HepG2 (cell line): ENCODE measurements around the gene FFAR2. TPM values are rescaled to one million over a fixed set of nuclear protein-coding genes. Genes with fewer than 3 reads are reported as not detected.

Experiments used
- ARNTL ChIP-seq: sonication (generic); formaldehyde crosslinking; IDR thresholded peaks from 2 replicates; pipeline ENCODE4 v1.4.0; 2020; ENCODE audit warnings: mild to moderate bottlenecking, missing genetic modification reagents
- ATF1 ChIP-seq: IDR thresholded peaks from 2 replicates; pipeline ENCODE4 v1.6.1; 2016; ENCODE audit warnings: mild to moderate bottlenecking, control low read depth
- CERS6 ChIP-seq: sonication (generic); formaldehyde crosslinking; IDR thresholded peaks from 2 replicates; pipeline ENCODE4 v1.5.0; 2020; ENCODE audit warnings: missing genetic modification reagents
- ELF4 ChIP-seq: sonication (generic); formaldehyde crosslinking; IDR thresholded peaks from 2 replicates; pipeline ENCODE4 v1.5.0; 2020; ENCODE audit warnings: missing genetic modification reagents, mild to moderate bottlenecking, moderate library complexity, borderline replicate concordance
- GPN1 ChIP-seq: sonication (generic); formaldehyde crosslinking; IDR thresholded peaks from 2 replicates; pipeline ENCODE4 v1.5.1; 2020; ENCODE audit warnings: missing genetic modification reagents, borderline replicate concordance
- HHEX ChIP-seq: IDR thresholded peaks from 2 replicates; pipeline ENCODE4 v1.6.1; 2016; ENCODE audit warnings: control low read depth
- HOXA5 ChIP-seq: sonication (generic); formaldehyde crosslinking; IDR thresholded peaks from 2 replicates; pipeline ENCODE4 v1.4.0; 2020; ENCODE audit warnings: missing genetic modification reagents
- JUN ChIP-seq: sonication (generic); formaldehyde crosslinking; IDR thresholded peaks from 2 replicates; pipeline ENCODE4 v1.4.0; 2020; ENCODE audit warnings: mild to moderate bottlenecking, missing genetic modification reagents
- KLF6 ChIP-seq: IDR thresholded peaks from 2 replicates; pipeline ENCODE4 v1.8.0; 2016; ENCODE audit warnings: missing biosample characterization, missing genetic modification reagents
- MAFK ChIP-seq, 2 experiments: IDR thresholded peaks in 1 of 2; conservative IDR thresholded peaks in 1 of 2; 2 replicates each; pipeline ENCODE4 v1.6.1; 2011; ENCODE audit warnings: improper control_type of control experiment in 2 of 2, low read length in 2 of 2
- NFE2L2 ChIP-seq: fragments of 150-350 bp; IDR thresholded peaks from 2 replicates; pipeline ENCODE4 v1.6.1; 2014; ENCODE audit warnings: low read length
- NR2F1 ChIP-seq, 2 experiments: fragments of 450-650 bp in 1 of 2; formaldehyde crosslinking in 1 of 2; IDR thresholded peaks; 2 replicates each; pipeline versions ENCODE4 v1.5.0 to v1.6.1; 2016 to 2020; ENCODE audit warnings: mild to moderate bottlenecking in 1 of 2, missing compliant biosample characterization in 1 of 2, missing genetic modification reagents in 1 of 2, moderate library complexity in 1 of 2
- PLRG1 ChIP-seq: fragments of 450-650 bp; conservative IDR thresholded peaks from 2 replicates; pipeline ENCODE4 v1.6.1; 2016
- RBM39 ChIP-seq: fragments of 200-400 bp; formaldehyde crosslinking; IDR thresholded peaks from one replicate; pipeline ENCODE4 v1.6.1; 2018; ENCODE audit warnings: antibody characterized with exemption, mild to moderate bottlenecking, low read depth, low read length; ENCODE audit not compliant: poor library complexity, severe bottlenecking
- RORA ChIP-seq: sonication (generic); formaldehyde crosslinking; IDR thresholded peaks from 2 replicates; pipeline ENCODE4 v1.5.0; 2020; ENCODE audit warnings: mild to moderate bottlenecking, missing genetic modification reagents, moderate library complexity
- SRF ChIP-seq: IDR thresholded peaks from 2 replicates; pipeline ENCODE4 v1.6.1; 2011; ENCODE audit warnings: mild to moderate bottlenecking, low read depth, low read length, moderate library complexity
- SRSF9 ChIP-seq: fragments of 200-400 bp; formaldehyde crosslinking; IDR thresholded peaks from 2 replicates; pipeline ENCODE4 v1.6.1; 2018; ENCODE audit warnings: borderline replicate concordance, mild to moderate bottlenecking, low read depth, low read length; ENCODE audit not compliant: insufficient read depth, poor library complexity, severe bottlenecking
- SRY ChIP-seq: sonication (generic); formaldehyde crosslinking; IDR thresholded peaks from 2 replicates; pipeline ENCODE4 v1.8.0; 2022; ENCODE audit warnings: mild to moderate bottlenecking, missing genetic modification reagents
- STAT5B ChIP-seq: sonication (generic); formaldehyde crosslinking; IDR thresholded peaks from 2 replicates; pipeline ENCODE4 v1.4.0; 2020; ENCODE audit warnings: missing genetic modification reagents
- TBX2 ChIP-seq: sonication (generic); formaldehyde crosslinking; IDR thresholded peaks from 2 replicates; pipeline ENCODE4 v1.5.0; 2020; ENCODE audit warnings: missing genetic modification reagents, mild to moderate bottlenecking, borderline replicate concordance
- TMF1 ChIP-seq: sonication (generic); formaldehyde crosslinking; IDR thresholded peaks from 2 replicates; pipeline ENCODE4 v1.8.1; 2022; ENCODE audit warnings: low read depth, missing genetic modification reagents
- XRCC5 ChIP-seq: fragments of 200-400 bp; formaldehyde crosslinking; optimal IDR thresholded peaks from 2 replicates; pipeline ENCODE3; 2017; ENCODE audit warnings: mild to moderate bottlenecking, low read length
- ZBTB1 ChIP-seq: sonication (generic); formaldehyde crosslinking; IDR thresholded peaks from 2 replicates; pipeline ENCODE4 v1.4.0; 2020; ENCODE audit warnings: missing genetic modification reagents, borderline replicate concordance
- ZBTB10 ChIP-seq: sonication (generic); formaldehyde crosslinking; IDR thresholded peaks from 2 replicates; pipeline ENCODE4 v1.4.0; 2020; ENCODE audit warnings: missing genetic modification reagents, borderline replicate concordance
- ZNF256 ChIP-seq: sonication (generic); formaldehyde crosslinking; conservative IDR thresholded peaks from 2 replicates; pipeline ENCODE4 v1.4.0; 2020; ENCODE audit warnings: missing genetic modification reagents
- ZNF501 ChIP-seq: sonication (generic); formaldehyde crosslinking; IDR thresholded peaks from 2 replicates; pipeline ENCODE4 v1.5.1; 2020; ENCODE audit warnings: mild to moderate bottlenecking, moderate library complexity, missing genetic modification reagents
- ZNF703 ChIP-seq: sonication (generic); formaldehyde crosslinking; IDR thresholded peaks from 2 replicates; pipeline ENCODE4 v1.5.1; 2020; ENCODE audit warnings: missing genetic modification reagents, mild to moderate bottlenecking, moderate library complexity, borderline replicate concordance
- ZNF749 ChIP-seq: sonication (generic); formaldehyde crosslinking; IDR thresholded peaks from 2 replicates; pipeline ENCODE4 v1.8.0; 2022; ENCODE audit warnings: mild to moderate bottlenecking, missing genetic modification reagents, moderate library complexity, borderline replicate concordance
- ZNF75D ChIP-seq: sonication (generic); formaldehyde crosslinking; IDR thresholded peaks from 2 replicates; pipeline ENCODE4 v1.8.1; 2023; ENCODE audit warnings: missing genetic modification reagents, mild to moderate bottlenecking, borderline replicate concordance
- ZSCAN29 ChIP-seq: sonication (generic); formaldehyde crosslinking; conservative IDR thresholded peaks from 2 replicates; pipeline ENCODE4 v1.4.0; 2020; ENCODE audit warnings: mild to moderate bottlenecking, missing genetic modification reagents
- polyA plus RNA-seq, 8 experiments: library from polyadenylated mRNA; depleted of rRNA in 3 of 8; stranded (reverse) in 7 of 8; unstranded in 1 of 8; fragments of >200 nt; fragmentation: Illumina TruSeq in 4 of 8; extraction: Trizol in 4 of 8; gene quantifications; 2 replicates each; pipeline versions ENCODE4 v1.2.1 to v1.2.3, GENCODE V29; 2011 to 2016; ENCODE audit warnings: low read depth in 4 of 8, missing spikeins in 1 of 8, mixed read lengths in 1 of 8; ENCODE audit not compliant: insufficient read depth in 1 of 8
- total RNA-seq, 5 experiments: library from RNA; depleted of rRNA; stranded (reverse); fragments of >200 nt; fragmentation: Illumina TruSeq; extraction: Trizol; gene quantifications; 2 replicates each; pipeline ENCODE4 v1.2.3, GENCODE V29; 2016; ENCODE audit warnings: low read depth in 1 of 5

Gene FFAR2
- total and polyA plus RNA-seq, 2 of the 13 experiments (the other 11 are each of a cell fraction or from before 2014, with no cell fraction given), result 0.12 TPM; not detected in 1

- TF ChIP-seq NFE2L2, result no peak
- no peak for TF ChIP-seq TMF1 (CRISPR knock-in tag)
- no peak for TF ChIP-seq ZBTB1
- TF ChIP-seq ZNF703 (CRISPR knock-in tag), result no peak
- no peak for TF ChIP-seq HHEX (CRISPR knock-in tag)
- no peak for TF ChIP-seq ELF4 (CRISPR knock-in tag)
- no peak for TF ChIP-seq SRF
- TF ChIP-seq CERS6 (CRISPR knock-in tag), result no peak
- TF ChIP-seq SRY (CRISPR knock-in tag), result no peak
- peak; percentile 19; the same call in 1 of the 2 replicates for TF ChIP-seq ZSCAN29 (CRISPR knock-in tag)
- no peak for TF ChIP-seq ZBTB10 (CRISPR knock-in tag)
- peak; percentile 58 to 71 for TF ChIP-seq NR2F1 (CRISPR knock-in tag; IDR thresholded peaks at IDR 0.05)
- no peak for TF ChIP-seq ATF1 (CRISPR knock-in tag)
- no peak for TF ChIP-seq ZNF75D (CRISPR knock-in tag)
- no peak for TF ChIP-seq SRSF9
- TF ChIP-seq XRCC5, result no peak
- TF ChIP-seq GPN1 (CRISPR knock-in tag), result no peak
- no peak for TF ChIP-seq ZNF749 (CRISPR knock-in tag)
- no peak for TF ChIP-seq JUN (CRISPR knock-in tag)
- TF ChIP-seq ARNTL, result no peak
- TF ChIP-seq TBX2, result no peak
- TF ChIP-seq MAFK (conservative IDR thresholded peaks at IDR 0.05 in 1 of 2, IDR thresholded peaks at IDR 0.05 in 1 of 2; ENCODE audit: low read length in 2 of 2), result no peak
- peak; percentile 36 for TF ChIP-seq RBM39
- no peak for TF ChIP-seq PLRG1
- no peak for TF ChIP-seq RORA (CRISPR knock-in tag)
- no peak for TF ChIP-seq STAT5B (CRISPR knock-in tag)
- no peak for TF ChIP-seq ZNF256
- TF ChIP-seq KLF6 (CRISPR knock-in tag), result no peak
- no peak; the same call in 1 of the 2 replicates for TF ChIP-seq ZNF501 (CRISPR knock-in tag)
- no peak for TF ChIP-seq HOXA5 (CRISPR knock-in tag)
Measured at GRCh38 chr19:35459414-35460082, 11.5 kb downstream of the FFAR2 start (continued).
